Keratinocyte (primary cell): ENCODE data around the gene SSTR1.

Experiments
- CTCF ChIP-seq, 3 experiments: IDR thresholded peaks in 1 of 3; conservative IDR thresholded peaks in 1 of 3; optimal IDR thresholded peaks in 1 of 3; 2 replicates in 2 of 3; 3 replicates in 1 of 3; pipeline versions ENCODE3 to v1.5.1; 2011; ENCODE audit warnings: low read length in 3 of 3, mild to moderate bottlenecking in 3 of 3, moderate library complexity in 2 of 3, control low read depth in 1 of 3, inconsistent platforms in 1 of 3; ENCODE audit not compliant: insufficient read depth in 2 of 3; ENCODE audit errors: extremely low read depth in 1 of 3
- EZH2 ChIP-seq: IDR thresholded peaks from one replicate; pipeline ENCODE4 v1.6.1; 2012; ENCODE audit warnings: inconsistent platforms, mild to moderate bottlenecking, low read length, moderate library complexity

- TF ChIP-seq CTCF (optimal IDR thresholded peaks at IDR 0.05 in 1 of 3, IDR thresholded peaks at IDR 0.05 in 1 of 3, conservative IDR thresholded peaks at IDR 0.05 in 1 of 3; ENCODE audit: extremely low read depth in 1 of 3, insufficient read depth in 2 of 3, low read length in 3 of 3), result no peak
- TF ChIP-seq EZH2, result no peak
These were observed 8.0 kb upstream of the SSTR1 start for GRCh38 chr14:38199739-38200138.
